Renal cortical epithelial cell (primary cell): ENCODE data around the gene KCTD21. TPM values are rescaled to one million over a fixed set of nuclear protein-coding genes. Genes with fewer than 3 reads are reported as not detected.
A peak's percentile ranks its signal among the peaks of the same experiment; 100 is the strongest.

Experiments
- DNase-seq: peaks from one replicate; pipeline ENCODE4 v3.0.0-alpha.2; 2011; ENCODE audit warnings: low read depth
- total RNA-seq: library from RNA; depleted of rRNA; stranded (reverse); fragments of >200 nt; gene quantifications from 2 replicates; pipeline ENCODE4 v1.2.3, GENCODE V29; 2014

The KCTD21 gene
- total RNA-seq, 1 donor from 2014 or later = 12.6 TPM

GRCh38 chr11:78139422-78140391, 48.7 kb downstream of the KCTD21 start, which contains the start of gene ALG8:
TSS of gene ALG8 (minus strand) at chr11:78139626. CDS start at chr11:78139588, 38 bp downstream.
- peak; percentile 94 for DNase-seq

GRCh38 chr11:78138694-78139421, 49.6 kb downstream of the KCTD21 start:
- DNase-seq = peak; percentile 31

GRCh38 chr11:78138291-78138690, 50.1 kb downstream of the KCTD21 start:
- no peak for DNase-seq

GRCh38 chr11:78132475-78132874, 56.0 kb downstream of the KCTD21 start:
- no peak for DNase-seq

- DNase-seq = no peak
These were observed 56.5 kb downstream of the KCTD21 start for GRCh38 chr11:78131956-78132355.

- DNase-seq = no peak
These were observed 61.0 kb downstream of the KCTD21 start for GRCh38 chr11:78127403-78127802.

Other genes starting within 250 kb of the KCTD21 start
- 35.2 and 38.4 TPM in 2 replicates for gene INTS4, start 194.0 kb downstream of the KCTD21 start, total RNA-seq
- gene KCTD14, start 165.3 kb downstream of the KCTD21 start, total RNA-seq = 10.4 and 12.0 TPM in 2 replicates
- gene THRSP, start 124.8 kb downstream of the KCTD21 start, total RNA-seq = not detected in 2 replicates
- 80.9 and 101 TPM in 2 replicates for gene NDUFC2, start 108.8 kb downstream of the KCTD21 start, total RNA-seq
- gene ALG8, start 49.0 kb downstream of the KCTD21 start, total RNA-seq = 28.8 and 36.8 TPM in 2 replicates
- gene USP35, start 293 bp upstream of the KCTD21 start, total RNA-seq = 6.8 and 12.4 TPM in 2 replicates
- gene GAB2, start 229.2 kb upstream of the KCTD21 start, total RNA-seq = 10.6 and 11.0 TPM in 2 replicates